ENCODE results near the gene PGA3. TPM values are rescaled to one million over a fixed set of nuclear protein-coding genes. Genes with fewer than 3 reads are reported as not detected.
"Not testable (repeated sequence)": the region's sequence is repeated elsewhere in the genome, so short reads cannot be mapped to it uniquely, and the experiment has no call there.

PGA3 gene
- total RNA-seq, 3 donors from 2014 or later, result 1.1 TPM; not detected in 2

- intact Hi-C loops (cut with DNase I, micrococcal nuclease), result no loop called here
- DNase-seq, result no peak
- no peak for ATAC-seq
- Histone ChIP-seq H3K9me3 (no peaks in the 10 kb centered on the region), H3K4me1 (ENCODE audit: low read depth) (no peaks in the 10 kb centered on the region), H3K36me3 (ENCODE audit: low read depth) (no peaks in the 10 kb centered on the region), H3K4me3 (no peak overlapping the region)
- no peak for TF ChIP-seq CTCF (IDR thresholded peaks at IDR 0.05)
These were observed 28.4 kb upstream of the PGA3 start for GRCh38 chr11:61174949-61175348.

GRCh38 chr11:61176446-61176845 lies 26.9 kb upstream of the PGA3 start:
- no peak for DNase-seq
- intact Hi-C loops (cut with DNase I, micrococcal nuclease), result no loop called here
- Histone ChIP-seq H3K36me3 (ENCODE audit: low read depth) (no peaks in the 10 kb centered on the region), H3K4me3 (no peak overlapping the region), H3K9me3 (no peaks in the 10 kb centered on the region), H3K4me1 (ENCODE audit: low read depth) (no peaks in the 10 kb centered on the region)
- no peak for ATAC-seq
- no peak for TF ChIP-seq CTCF (IDR thresholded peaks at IDR 0.05)

- intact Hi-C loops (cut with DNase I, micrococcal nuclease), result loop anchor here in 1 of 2 donors (10.0 kb wide), 2 partner anchors 55 to 345 kb away; no protein-coding TSS in a partner anchor
These were observed 23.1 kb upstream of the PGA3 start for GRCh38 chr11:61180205-61180604.

GRCh38 chr11:61181489-61181888 lies 21.8 kb upstream of the PGA3 start:
- intact Hi-C loops (cut with DNase I, micrococcal nuclease), result loop anchor here in 1 of 2 donors (10.0 kb wide), 2 partner anchors 57 to 347 kb away; no protein-coding TSS in a partner anchor
- Histone ChIP-seq H3K36me3 (ENCODE audit: low read depth) (no peaks in the 10 kb centered on the region), H3K4me1 (ENCODE audit: low read depth) (no peaks in the 10 kb centered on the region), H3K9me3 (no peaks in the 10 kb centered on the region), H3K4me3 (no peak overlapping the region)
- TF ChIP-seq CTCF (IDR thresholded peaks at IDR 0.05), result no peak
- ATAC-seq, result no peak
- DNase-seq, result no peak

More at GRCh38 chr11:61180205-61180604, 23.1 kb upstream of the PGA3 start:
- ATAC-seq; H3K36me3 ChIP-seq (ENCODE audit: low read depth); DNase-seq; H3K4me1 ChIP-seq (ENCODE audit: low read depth); H3K4me3 ChIP-seq; H3K9me3 ChIP-seq: not testable (repeated sequence)

GRCh38 chr11:61183645-61184044 lies 19.7 kb upstream of the PGA3 start:
- intact Hi-C loops (cut with DNase I, micrococcal nuclease), result loop anchor here in 1 of 2 donors (10.0 kb wide), 2 partner anchors 59 to 349 kb away; no protein-coding TSS in a partner anchor
- Histone ChIP-seq H3K4me3 (no peak overlapping the region), H3K4me1 (ENCODE audit: low read depth) (no peaks in the 10 kb centered on the region), H3K9me3 (no peaks in the 10 kb centered on the region), H3K36me3 (ENCODE audit: low read depth) (no peaks in the 10 kb centered on the region)
- TF ChIP-seq CTCF (IDR thresholded peaks at IDR 0.05), result no peak
- DNase-seq (no peak), ATAC-seq (no peak)

GRCh38 chr11:61186504-61186903 lies 16.8 kb upstream of the PGA3 start:
- no peaks in the 10 kb centered on the region for H3K4me1 ChIP-seq (ENCODE audit: low read depth)
- no peak overlapping the region for H3K4me3 ChIP-seq
- no peaks in the 10 kb centered on the region for H3K36me3 ChIP-seq (ENCODE audit: low read depth)
- ATAC-seq (no peak), DNase-seq (no peak)
- intact Hi-C loops (cut with DNase I, micrococcal nuclease), result loop anchor here in 1 of 2 donors (10.0 kb wide), 2 partner anchors 62 to 352 kb away; no protein-coding TSS in a partner anchor
- H3K9me3 ChIP-seq, result no peaks in the 10 kb centered on the region
- TF ChIP-seq CTCF (IDR thresholded peaks at IDR 0.05), result no peak
